Activated T-helper 1 cell treated with anti-CD3 and anti-CD28 coated beads, Interleukin-2, amount 50 U/mL, for 16 hours (primary cell): Measurements from ENCODE around the gene LRRFIP1.
A peak's percentile ranks its signal among the peaks of the same experiment; 100 is the strongest.
"Not testable (repeated sequence)": the region's sequence is repeated elsewhere in the genome, so short reads cannot be mapped to it uniquely, and the experiment has no call there.

Experiments used
- DNase-seq, 2 donors: peaks; one replicate each; pipeline ENCODE4 v3.0.0-alpha.2; 2020; ENCODE audit warnings: low read depth in 1 of 2, low spot score in 1 of 2

The LRRFIP1 gene

GRCh38 chr2:237743561-237744269, 116.3 kb downstream of the LRRFIP1 start:
- no peak for DNase-seq

GRCh38 chr2:237744270-237744612, 116.9 kb downstream of the LRRFIP1 start:
- no peak for DNase-seq

- DNase-seq, result peak; percentile 65 to 67
Measured at GRCh38 chr2:237744613-237745249, 117.3 kb downstream of the LRRFIP1 start.

- DNase-seq, result no peak
Measured at GRCh38 chr2:237745250-237745613, 117.8 kb downstream of the LRRFIP1 start.

- no peak for DNase-seq
Measured at GRCh38 chr2:237746302-237747080, 119.1 kb downstream of the LRRFIP1 start.

GRCh38 chr2:237747189-237747588, 119.8 kb downstream of the LRRFIP1 start:
- DNase-seq, result no peak

GRCh38 chr2:237749002-237749401, 121.6 kb downstream of the LRRFIP1 start:
- no peak for DNase-seq

GRCh38 chr2:237749961-237750360, 122.6 kb downstream of the LRRFIP1 start:
- no peak for DNase-seq

- not testable (repeated sequence) for DNase-seq
Measured at GRCh38 chr2:237750441-237750840, 123.1 kb downstream of the LRRFIP1 start.

GRCh38 chr2:237752761-237753165, 125.4 kb downstream of the LRRFIP1 start:
- no peak for DNase-seq

- no peak for DNase-seq
Measured at GRCh38 chr2:237754182-237754581, 126.8 kb downstream of the LRRFIP1 start.

GRCh38 chr2:237754626-237755248, 127.3 kb downstream of the LRRFIP1 start:
- DNase-seq, result no peak

- DNase-seq, result no peak
Measured at GRCh38 chr2:237757616-237758015, 130.2 kb downstream of the LRRFIP1 start.

- no peak for DNase-seq
Measured at GRCh38 chr2:237758185-237758584, 130.8 kb downstream of the LRRFIP1 start.

GRCh38 chr2:237759176-237759575, 131.8 kb downstream of the LRRFIP1 start:
- no peak for DNase-seq

- DNase-seq, result no peak
Measured at GRCh38 chr2:237760506-237761502, 133.4 kb downstream of the LRRFIP1 start.

- DNase-seq, result not testable (repeated sequence)
Measured at GRCh38 chr2:237762291-237763182, 135.2 kb downstream of the LRRFIP1 start.

GRCh38 chr2:237763812-237764211, 136.4 kb downstream of the LRRFIP1 start:
- no peak for DNase-seq

- DNase-seq, result not testable (repeated sequence)
Measured at GRCh38 chr2:237765122-237765521, 137.7 kb downstream of the LRRFIP1 start.
